ENCODE data around the gene TSPAN16. TPM values are rescaled to one million over a fixed set of nuclear protein-coding genes. Genes with fewer than 3 reads are reported as not detected.
A peak's percentile ranks its signal among the peaks of the same experiment; 100 is the strongest.

Gene TSPAN16
- total and polyA plus RNA-seq, 2 of the 13 experiments (the other 11 are each of a cell fraction or from before 2014, with no cell fraction given): not detected

DNA sequence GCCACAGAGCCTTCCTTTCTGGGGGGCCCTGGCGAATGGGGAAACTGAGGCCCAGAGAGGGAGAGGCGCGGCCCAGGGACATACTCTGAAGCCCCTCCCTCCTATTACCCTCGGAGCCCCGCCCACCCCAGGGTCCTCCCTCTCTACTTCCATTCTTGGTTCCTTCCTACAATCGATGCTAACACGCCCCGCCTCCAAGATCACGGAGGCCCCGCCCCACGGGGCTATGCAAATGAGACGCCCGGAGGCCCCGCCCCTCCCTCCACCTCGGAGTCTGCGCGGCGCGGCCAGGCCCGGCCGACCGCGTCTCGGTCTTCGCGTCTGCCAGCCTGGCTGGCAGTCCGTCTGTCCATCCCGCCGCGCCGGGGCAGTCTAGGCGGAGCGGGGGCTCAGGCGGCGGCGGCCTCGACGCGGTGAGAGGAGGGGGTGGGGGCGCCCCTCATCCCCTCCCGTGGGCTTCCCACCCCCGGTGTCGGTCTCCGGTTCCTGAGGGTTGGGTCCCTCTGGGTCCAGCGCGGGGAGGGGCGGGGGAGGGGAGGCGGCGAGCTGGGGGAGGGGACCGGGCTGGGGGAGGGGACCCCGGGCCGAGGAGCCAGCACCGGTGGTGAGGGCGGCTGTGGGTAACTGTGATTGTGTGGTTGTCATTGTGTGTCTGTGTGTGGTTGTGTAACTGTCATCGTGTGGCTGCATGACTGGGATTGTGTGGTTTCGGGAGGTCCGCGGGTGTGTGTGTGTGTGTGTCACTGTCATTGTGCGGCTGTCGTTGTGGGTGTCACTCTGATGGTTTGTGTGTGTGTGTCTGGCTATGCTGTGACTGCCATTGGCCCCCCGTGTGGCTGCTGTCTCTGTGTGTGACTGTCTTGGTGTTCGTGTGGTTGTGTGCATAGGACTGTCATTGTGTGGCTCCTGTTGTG is 59.5 kb downstream of the TSPAN16 start, which contains the start of gene PLPPR2 (continued):
- TF ChIP-seq, protein P1, sequence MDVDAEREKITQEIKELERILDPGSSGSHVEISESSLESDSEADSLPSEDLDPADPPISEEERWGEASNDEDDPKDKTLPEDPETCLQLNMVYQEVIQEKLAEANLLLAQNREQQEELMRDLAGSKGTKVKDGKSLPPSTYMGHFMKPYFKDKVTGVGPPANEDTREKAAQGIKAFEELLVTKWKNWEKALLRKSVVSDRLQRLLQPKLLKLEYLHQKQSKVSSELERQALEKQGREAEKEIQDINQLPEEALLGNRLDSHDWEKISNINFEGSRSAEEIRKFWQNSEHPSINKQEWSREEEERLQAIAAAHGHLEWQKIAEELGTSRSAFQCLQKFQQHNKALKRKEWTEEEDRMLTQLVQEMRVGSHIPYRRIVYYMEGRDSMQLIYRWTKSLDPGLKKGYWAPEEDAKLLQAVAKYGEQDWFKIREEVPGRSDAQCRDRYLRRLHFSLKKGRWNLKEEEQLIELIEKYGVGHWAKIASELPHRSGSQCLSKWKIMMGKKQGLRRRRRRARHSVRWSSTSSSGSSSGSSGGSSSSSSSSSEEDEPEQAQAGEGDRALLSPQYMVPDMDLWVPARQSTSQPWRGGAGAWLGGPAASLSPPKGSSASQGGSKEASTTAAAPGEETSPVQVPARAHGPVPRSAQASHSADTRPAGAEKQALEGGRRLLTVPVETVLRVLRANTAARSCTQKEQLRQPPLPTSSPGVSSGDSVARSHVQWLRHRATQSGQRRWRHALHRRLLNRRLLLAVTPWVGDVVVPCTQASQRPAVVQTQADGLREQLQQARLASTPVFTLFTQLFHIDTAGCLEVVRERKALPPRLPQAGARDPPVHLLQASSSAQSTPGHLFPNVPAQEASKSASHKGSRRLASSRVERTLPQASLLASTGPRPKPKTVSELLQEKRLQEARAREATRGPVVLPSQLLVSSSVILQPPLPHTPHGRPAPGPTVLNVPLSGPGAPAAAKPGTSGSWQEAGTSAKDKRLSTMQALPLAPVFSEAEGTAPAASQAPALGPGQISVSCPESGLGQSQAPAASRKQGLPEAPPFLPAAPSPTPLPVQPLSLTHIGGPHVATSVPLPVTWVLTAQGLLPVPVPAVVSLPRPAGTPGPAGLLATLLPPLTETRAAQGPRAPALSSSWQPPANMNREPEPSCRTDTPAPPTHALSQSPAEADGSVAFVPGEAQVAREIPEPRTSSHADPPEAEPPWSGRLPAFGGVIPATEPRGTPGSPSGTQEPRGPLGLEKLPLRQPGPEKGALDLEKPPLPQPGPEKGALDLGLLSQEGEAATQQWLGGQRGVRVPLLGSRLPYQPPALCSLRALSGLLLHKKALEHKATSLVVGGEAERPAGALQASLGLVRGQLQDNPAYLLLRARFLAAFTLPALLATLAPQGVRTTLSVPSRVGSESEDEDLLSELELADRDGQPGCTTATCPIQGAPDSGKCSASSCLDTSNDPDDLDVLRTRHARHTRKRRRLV (CRISPR knock-in tag; IDR thresholded peaks at IDR 0.05): no peak
- TF ChIP-seq, protein P2, sequence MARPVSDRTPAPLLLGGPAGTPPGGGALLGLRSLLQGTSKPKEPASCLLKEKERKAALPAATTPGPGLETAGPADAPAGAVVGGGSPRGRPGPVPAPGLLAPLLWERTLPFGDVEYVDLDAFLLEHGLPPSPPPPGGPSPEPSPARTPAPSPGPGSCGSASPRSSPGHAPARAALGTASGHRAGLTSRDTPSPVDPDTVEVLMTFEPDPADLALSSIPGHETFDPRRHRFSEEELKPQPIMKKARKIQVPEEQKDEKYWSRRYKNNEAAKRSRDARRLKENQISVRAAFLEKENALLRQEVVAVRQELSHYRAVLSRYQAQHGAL (CRISPR knock-in tag; IDR thresholded peaks at IDR 0.05; ENCODE audit: not compliant biosample characterization): no peak
- TF ChIP-seq HNRNPK (IDR thresholded peaks at IDR 0.05; ENCODE audit: low read depth, low read length, poor library complexity, severe bottlenecking) (peak; percentile 40), ZNF543 (CRISPR knock-in tag; IDR thresholded peaks at IDR 0.05) (no peak), JUND (CRISPR knock-in tag; IDR thresholded peaks at IDR 0.05) (no peak), RAD21 (CRISPR knock-in tag; IDR thresholded peaks at IDR 0.05) (no peak), ZEB1 (IDR thresholded peaks at IDR 0.05; ENCODE audit: insufficient replicate concordance, low read depth) (no peak), IRF2 (CRISPR knock-in tag; IDR thresholded peaks at IDR 0.05) (no peak), POLR2G (IDR thresholded peaks at IDR 0.05; ENCODE audit: low read depth, low read length) (peak; percentile 58), ATF1 (CRISPR knock-in tag; IDR thresholded peaks at IDR 0.05) (no peak), THYN1 (CRISPR knock-in tag; IDR thresholded peaks at IDR 0.05; ENCODE audit: borderline replicate concordance, low read depth) (no peak), ZNF33A (CRISPR knock-in tag; IDR thresholded peaks at IDR 0.05; ENCODE audit: borderline replicate concordance) (no peak), NFATC3 (CRISPR knock-in tag; IDR thresholded peaks at IDR 0.05) (no peak), ZNF605 (CRISPR knock-in tag; IDR thresholded peaks at IDR 0.05) (no peak), HNRNPL (IDR thresholded peaks at IDR 0.05; ENCODE audit: low read depth, low read length) (no peak)
- TF ChIP-seq, protein P3, sequence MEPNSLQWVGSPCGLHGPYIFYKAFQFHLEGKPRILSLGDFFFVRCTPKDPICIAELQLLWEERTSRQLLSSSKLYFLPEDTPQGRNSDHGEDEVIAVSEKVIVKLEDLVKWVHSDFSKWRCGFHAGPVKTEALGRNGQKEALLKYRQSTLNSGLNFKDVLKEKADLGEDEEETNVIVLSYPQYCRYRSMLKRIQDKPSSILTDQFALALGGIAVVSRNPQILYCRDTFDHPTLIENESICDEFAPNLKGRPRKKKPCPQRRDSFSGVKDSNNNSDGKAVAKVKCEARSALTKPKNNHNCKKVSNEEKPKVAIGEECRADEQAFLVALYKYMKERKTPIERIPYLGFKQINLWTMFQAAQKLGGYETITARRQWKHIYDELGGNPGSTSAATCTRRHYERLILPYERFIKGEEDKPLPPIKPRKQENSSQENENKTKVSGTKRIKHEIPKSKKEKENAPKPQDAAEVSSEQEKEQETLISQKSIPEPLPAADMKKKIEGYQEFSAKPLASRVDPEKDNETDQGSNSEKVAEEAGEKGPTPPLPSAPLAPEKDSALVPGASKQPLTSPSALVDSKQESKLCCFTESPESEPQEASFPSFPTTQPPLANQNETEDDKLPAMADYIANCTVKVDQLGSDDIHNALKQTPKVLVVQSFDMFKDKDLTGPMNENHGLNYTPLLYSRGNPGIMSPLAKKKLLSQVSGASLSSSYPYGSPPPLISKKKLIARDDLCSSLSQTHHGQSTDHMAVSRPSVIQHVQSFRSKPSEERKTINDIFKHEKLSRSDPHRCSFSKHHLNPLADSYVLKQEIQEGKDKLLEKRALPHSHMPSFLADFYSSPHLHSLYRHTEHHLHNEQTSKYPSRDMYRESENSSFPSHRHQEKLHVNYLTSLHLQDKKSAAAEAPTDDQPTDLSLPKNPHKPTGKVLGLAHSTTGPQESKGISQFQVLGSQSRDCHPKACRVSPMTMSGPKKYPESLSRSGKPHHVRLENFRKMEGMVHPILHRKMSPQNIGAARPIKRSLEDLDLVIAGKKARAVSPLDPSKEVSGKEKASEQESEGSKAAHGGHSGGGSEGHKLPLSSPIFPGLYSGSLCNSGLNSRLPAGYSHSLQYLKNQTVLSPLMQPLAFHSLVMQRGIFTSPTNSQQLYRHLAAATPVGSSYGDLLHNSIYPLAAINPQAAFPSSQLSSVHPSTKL (CRISPR knock-in tag; IDR thresholded peaks at IDR 0.05): no peak
- TF ChIP-seq, protein P4, sequence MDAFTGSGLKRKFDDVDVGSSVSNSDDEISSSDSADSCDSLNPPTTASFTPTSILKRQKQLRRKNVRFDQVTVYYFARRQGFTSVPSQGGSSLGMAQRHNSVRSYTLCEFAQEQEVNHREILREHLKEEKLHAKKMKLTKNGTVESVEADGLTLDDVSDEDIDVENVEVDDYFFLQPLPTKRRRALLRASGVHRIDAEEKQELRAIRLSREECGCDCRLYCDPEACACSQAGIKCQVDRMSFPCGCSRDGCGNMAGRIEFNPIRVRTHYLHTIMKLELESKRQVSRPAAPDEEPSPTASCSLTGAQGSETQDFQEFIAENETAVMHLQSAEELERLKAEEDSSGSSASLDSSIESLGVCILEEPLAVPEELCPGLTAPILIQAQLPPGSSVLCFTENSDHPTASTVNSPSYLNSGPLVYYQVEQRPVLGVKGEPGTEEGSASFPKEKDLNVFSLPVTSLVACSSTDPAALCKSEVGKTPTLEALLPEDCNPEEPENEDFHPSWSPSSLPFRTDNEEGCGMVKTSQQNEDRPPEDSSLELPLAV (CRISPR knock-in tag; conservative IDR thresholded peaks at IDR 0.05; ENCODE audit: low read depth): no peak
